Measurements from ENCODE around the gene RAB14. TPM values are rescaled to one million over a fixed set of nuclear protein-coding genes. Genes with fewer than 3 reads are reported as not detected.

RAB14 gene
- total RNA-seq, 1 donor from 2014 or later, result 62.0 TPM

DNA sequence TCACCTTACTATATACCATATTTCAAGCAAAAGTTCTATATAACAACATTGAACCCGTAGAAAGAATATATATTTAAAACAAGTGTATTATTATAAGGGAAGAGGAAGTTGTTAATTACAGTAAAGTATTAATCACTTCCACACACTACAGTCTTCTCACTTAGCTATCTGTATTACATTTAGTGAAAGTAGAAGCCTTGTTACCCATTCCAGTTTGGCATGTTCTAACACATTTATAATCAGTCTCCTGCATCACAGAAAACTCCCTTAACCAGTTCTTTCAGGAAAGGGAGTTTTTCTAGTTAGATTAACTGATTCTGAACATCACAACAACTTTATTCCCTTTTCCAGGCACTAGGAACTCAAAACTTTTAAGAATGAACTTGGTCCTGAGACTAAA lies 6.9 kb downstream of the RAB14 start:
- Mint-ChIP-seq H3K36me3 (ENCODE audit: low read depth) (peaks cover 35% of the 10 kb centered on the region), H3K27me3 (ENCODE audit: low read depth) (no peaks in the 10 kb centered on the region), H3K4me3 (ENCODE audit: low read depth) (no peak overlapping the region), H3K4me1 (ENCODE audit: low read depth) (peaks cover 64% of the 10 kb centered on the region), H3K27ac (no peak overlapping the region), H3K9me3 (no peaks in the 10 kb centered on the region)
- DNase-seq (ENCODE audit: low spot score), result no peak
- intact Hi-C loops (cut with micrococcal nuclease), result loop anchor here (5.0 kb wide), 1 partner anchor 37 kb away; no protein-coding TSS in a partner anchor

DNA sequence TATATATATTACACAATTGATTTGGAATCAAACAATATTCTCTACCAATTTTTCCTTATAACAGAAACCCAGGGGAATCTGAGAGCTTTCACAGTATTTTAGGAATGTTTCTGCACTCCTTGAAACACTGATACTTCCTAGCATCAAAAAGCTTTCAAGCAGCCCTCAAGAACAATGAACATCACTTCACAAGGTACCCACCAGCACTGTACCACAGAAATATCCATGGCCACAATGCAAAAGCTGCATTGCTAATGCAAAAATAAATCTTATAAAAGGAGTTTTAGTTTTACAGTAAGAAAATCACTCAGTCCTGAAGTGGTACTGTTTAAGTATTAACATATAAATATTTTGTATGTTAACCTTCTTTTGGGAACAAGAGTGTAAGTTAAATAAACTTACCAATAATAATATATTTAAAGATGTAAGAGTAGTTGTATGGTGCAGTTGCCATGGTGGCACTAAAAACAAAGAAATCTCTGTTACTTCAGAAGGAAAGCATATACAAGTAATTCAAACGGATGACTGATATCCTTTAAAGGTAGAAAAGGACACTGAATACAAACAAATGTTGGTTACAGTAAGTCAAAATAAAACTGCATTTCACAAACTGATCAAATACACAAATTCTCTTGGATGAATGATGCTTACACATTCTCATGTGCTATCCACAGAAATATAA lies 8.6 kb downstream of the RAB14 start:
- intact Hi-C loops (cut with micrococcal nuclease), result no loop called here
- Mint-ChIP-seq H3K9me3 (no peaks in the 10 kb centered on the region), H3K27ac (no peak overlapping the region), H3K27me3 (ENCODE audit: low read depth) (no peaks in the 10 kb centered on the region), H3K4me3 (ENCODE audit: low read depth) (no peak overlapping the region), H3K4me1 (ENCODE audit: low read depth) (peaks cover 59% of the 10 kb centered on the region), H3K36me3 (ENCODE audit: low read depth) (peaks cover 28% of the 10 kb centered on the region)
- DNase-seq (ENCODE audit: low spot score), result no peak

DNA sequence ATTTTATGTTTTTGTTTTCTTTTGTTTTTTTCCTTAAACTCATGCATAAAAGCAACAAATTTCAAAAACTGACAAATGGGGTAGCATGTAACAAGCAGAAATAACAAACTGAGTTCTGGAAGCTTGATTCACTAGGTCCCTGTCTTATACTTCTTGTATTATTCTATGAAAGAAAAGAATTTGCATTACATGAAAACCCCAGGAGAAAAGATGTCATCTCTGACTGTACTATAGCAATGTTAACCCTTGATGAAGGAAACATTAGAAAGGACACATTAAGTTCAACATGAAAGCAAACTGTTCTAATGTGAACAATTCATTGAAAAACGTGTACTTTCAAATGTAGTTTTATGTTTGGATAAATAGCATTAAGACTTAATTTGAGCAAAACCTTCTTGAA lies 9.2 kb downstream of the RAB14 start:
- no peak overlapping the region for H3K27ac Mint-ChIP-seq
- intact Hi-C loops (cut with micrococcal nuclease), result no loop called here
- H3K4me3 Mint-ChIP-seq (ENCODE audit: low read depth), result no peak overlapping the region
- H3K27me3 Mint-ChIP-seq (ENCODE audit: low read depth), result no peaks in the 10 kb centered on the region
- no peak for DNase-seq (ENCODE audit: low spot score)
- peaks cover 28% of the 10 kb centered on the region for H3K36me3 Mint-ChIP-seq (ENCODE audit: low read depth)
- H3K4me1 Mint-ChIP-seq (ENCODE audit: low read depth), result peaks cover 60% of the 10 kb centered on the region
- no peaks in the 10 kb centered on the region for H3K9me3 Mint-ChIP-seq

DNA sequence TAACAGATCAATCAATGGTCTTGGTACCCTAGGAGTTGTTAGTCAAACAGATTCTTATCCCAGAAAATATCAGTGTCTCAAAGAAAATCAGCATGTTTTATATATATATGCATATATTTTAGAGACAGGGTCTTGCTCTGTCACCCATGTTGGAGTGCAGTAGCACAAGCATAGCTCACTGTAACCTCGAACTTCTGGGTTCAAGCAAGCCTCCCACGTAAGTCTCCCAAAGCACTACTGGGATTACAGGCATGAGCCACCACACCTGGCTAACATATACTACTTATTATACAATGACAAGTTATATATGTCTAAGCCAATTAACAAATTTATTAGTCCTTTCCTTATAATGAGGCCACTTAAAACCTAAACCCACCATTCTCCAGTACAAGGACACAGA lies 10.4 kb downstream of the RAB14 start:
- Mint-ChIP-seq H3K27ac (no peak overlapping the region), H3K9me3 (no peaks in the 10 kb centered on the region), H3K27me3 (ENCODE audit: low read depth) (no peaks in the 10 kb centered on the region), H3K4me1 (ENCODE audit: low read depth) (peaks cover 59% of the 10 kb centered on the region), H3K4me3 (ENCODE audit: low read depth) (no peak overlapping the region), H3K36me3 (ENCODE audit: low read depth) (peaks cover 27% of the 10 kb centered on the region)
- intact Hi-C loops (cut with micrococcal nuclease), result no loop called here
- no peak for DNase-seq (ENCODE audit: low spot score)

DNA sequence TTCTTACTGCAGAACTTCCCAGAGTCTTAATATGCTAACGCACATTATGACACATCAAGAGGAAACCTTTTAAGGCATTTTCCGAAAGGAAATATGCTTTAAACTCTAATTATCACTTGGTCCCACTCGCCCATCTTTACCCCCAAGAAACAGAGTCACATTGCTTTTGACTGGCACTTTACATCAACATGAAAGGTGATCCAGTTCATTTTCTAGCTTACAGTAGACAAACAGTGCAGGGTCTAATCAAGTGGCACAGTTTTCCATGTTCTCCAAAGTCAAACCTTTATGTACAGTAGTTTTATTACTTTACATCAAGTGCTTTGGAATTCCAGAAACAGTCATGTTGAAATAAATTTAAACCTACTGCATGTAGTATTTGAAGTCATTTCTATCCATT lies 12.0 kb downstream of the RAB14 start:
- H3K27ac Mint-ChIP-seq, result no peak overlapping the region
- H3K9me3 Mint-ChIP-seq, result no peaks in the 10 kb centered on the region
- H3K36me3 Mint-ChIP-seq (ENCODE audit: low read depth), result peaks cover 42% of the 10 kb centered on the region
- H3K27me3 Mint-ChIP-seq (ENCODE audit: low read depth), result no peaks in the 10 kb centered on the region
- intact Hi-C loops (cut with micrococcal nuclease), result loop anchor here (10.0 kb wide), 1 partner anchor 55 kb away; no protein-coding TSS in a partner anchor
- peaks cover 58% of the 10 kb centered on the region for H3K4me1 Mint-ChIP-seq (ENCODE audit: low read depth)
- no peak for DNase-seq (ENCODE audit: low spot score)
- no peak overlapping the region for H3K4me3 Mint-ChIP-seq (ENCODE audit: low read depth)

DNA sequence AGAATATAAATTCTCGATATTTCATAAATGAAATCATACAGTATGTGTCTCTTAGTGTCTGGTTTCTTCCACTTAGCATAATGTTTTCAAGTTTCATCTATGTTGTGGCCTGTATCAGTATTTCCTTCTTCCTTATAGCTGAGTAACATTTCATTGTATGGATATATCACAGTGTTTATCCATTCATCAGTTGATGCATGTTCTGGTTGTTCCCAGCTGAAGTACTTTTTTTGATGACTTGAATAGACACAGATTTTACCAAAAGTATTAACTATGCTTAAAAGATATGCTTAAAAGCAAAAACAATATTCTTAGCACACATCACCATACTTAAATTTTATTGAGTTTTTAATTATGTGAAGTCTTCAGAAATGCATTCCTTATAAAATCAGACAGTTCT lies 12.7 kb downstream of the RAB14 start:
- Mint-ChIP-seq H3K9me3 (no peaks in the 10 kb centered on the region), H3K36me3 (ENCODE audit: low read depth) (peaks cover 48% of the 10 kb centered on the region), H3K27ac (no peak overlapping the region), H3K27me3 (ENCODE audit: low read depth) (no peaks in the 10 kb centered on the region), H3K4me3 (ENCODE audit: low read depth) (no peak overlapping the region), H3K4me1 (ENCODE audit: low read depth) (peaks cover 58% of the 10 kb centered on the region)
- intact Hi-C loops (cut with micrococcal nuclease), result loop anchor here (10.0 kb wide), 1 partner anchor 54 kb away; no protein-coding TSS in a partner anchor
- no peak for DNase-seq (ENCODE audit: low spot score)

DNA sequence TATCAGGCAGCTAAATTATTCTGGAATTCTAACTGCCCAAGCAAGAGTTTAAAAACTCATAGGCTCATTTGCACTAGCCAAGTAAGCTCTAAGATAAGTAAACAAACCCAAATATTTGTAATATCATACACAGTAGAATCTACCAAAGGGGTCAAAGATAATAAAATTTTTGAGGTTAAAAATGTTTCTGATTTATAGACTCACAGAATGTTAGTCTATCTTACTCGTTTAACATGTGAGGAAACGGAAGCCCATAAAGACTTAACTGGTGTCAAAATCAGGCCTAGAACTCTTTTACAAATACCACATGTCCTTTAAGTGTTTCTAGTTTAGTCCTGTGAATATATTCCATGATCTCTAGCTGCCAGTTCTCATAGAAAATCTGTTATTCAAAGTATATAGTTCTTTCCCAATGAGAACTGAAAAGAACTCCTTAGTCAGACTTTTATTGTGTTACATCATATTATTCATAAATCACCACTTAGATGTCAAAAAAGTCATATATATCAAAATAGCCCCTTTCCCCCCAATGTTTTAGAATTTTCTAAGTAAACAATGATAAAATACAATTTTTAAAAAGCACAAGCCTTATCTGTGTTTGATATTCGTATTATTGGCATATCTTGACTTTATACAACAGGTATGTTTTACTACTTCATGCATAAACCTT lies 13.9 kb downstream of the RAB14 start:
- peaks cover 58% of the 10 kb centered on the region for H3K4me1 Mint-ChIP-seq (ENCODE audit: low read depth)
- intact Hi-C loops (cut with micrococcal nuclease), result loop anchor here (2.0 to 10.0 kb wide), 2 partner anchors 13 to 53 kb away; partner anchors contain the start of gene RAB14
- no peaks in the 10 kb centered on the region for H3K27me3 Mint-ChIP-seq (ENCODE audit: low read depth)
- peaks cover 59% of the 10 kb centered on the region for H3K36me3 Mint-ChIP-seq (ENCODE audit: low read depth)
- DNase-seq (ENCODE audit: low spot score), result no peak
- no peak overlapping the region for H3K27ac Mint-ChIP-seq
- H3K9me3 Mint-ChIP-seq, result no peaks in the 10 kb centered on the region
- no peak overlapping the region for H3K4me3 Mint-ChIP-seq (ENCODE audit: low read depth)

DNA sequence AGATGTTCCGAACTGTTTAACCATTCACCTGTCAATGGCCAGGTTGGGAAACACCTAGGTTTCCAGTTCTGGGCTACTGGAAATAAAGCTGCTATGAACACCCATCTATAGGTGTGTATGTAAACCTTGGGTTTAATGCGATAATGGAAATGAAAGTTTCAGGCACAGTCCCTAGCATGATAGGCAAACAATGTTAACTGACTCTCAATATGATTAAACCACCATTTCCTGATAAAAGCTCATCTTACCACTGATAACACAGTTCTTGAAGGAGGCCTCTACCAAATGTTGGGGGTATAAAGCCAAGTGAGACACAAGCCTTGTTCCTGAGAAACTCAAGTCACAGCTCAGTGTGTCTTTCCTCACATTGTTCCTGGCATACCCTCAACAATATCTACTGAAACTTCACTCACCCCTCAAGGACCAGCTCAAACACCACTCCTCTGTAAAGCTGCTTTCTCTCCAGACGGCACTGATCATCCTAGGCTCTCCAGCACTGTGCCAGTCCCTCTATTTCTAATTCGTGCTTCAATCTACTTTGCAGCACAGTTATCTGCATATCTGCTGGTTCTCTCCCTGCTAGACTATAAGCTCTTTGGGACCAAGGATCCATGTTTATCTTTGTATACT lies 15.8 kb downstream of the RAB14 start:
- no peak for DNase-seq (ENCODE audit: low spot score)
- Mint-ChIP-seq H3K9me3 (no peaks in the 10 kb centered on the region), H3K4me1 (ENCODE audit: low read depth) (peaks cover 54% of the 10 kb centered on the region), H3K27me3 (ENCODE audit: low read depth) (no peaks in the 10 kb centered on the region), H3K4me3 (ENCODE audit: low read depth) (no peak overlapping the region), H3K27ac (peak overlapping the region; percentile 72), H3K36me3 (ENCODE audit: low read depth) (peaks cover 70% of the 10 kb centered on the region)
- intact Hi-C loops (cut with micrococcal nuclease), result loop anchor here (2.0 to 10.0 kb wide), 2 partner anchors 15 to 51 kb away; partner anchors contain the start of gene RAB14

DNA sequence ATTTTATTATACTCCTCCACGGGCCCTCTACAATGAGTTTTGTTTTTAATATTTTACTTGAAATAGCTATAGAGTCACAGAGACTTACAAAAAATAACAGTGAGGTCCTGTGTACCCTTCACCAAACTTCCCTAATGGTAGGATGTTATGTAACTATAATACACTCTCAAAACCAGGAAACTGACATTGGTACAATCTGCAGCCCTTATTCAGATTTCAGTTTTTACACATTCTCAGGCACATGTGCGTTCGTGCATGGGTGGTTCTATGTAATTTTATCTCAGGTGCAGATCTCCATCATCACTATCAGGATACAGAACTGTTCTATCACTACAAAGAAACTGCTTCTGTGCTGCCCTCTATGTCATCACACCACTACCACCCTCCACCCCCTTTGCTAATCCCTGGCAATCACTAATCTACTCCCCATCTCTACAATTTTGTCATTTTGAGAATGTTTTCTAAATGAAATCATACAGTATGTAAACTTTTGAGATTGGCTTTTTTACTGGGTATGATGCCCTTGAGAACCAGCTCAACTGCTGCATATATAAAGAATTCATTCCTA lies 16.4 kb downstream of the RAB14 start:
- H3K36me3 Mint-ChIP-seq (ENCODE audit: low read depth), result peaks cover 69% of the 10 kb centered on the region
- H3K27me3 Mint-ChIP-seq (ENCODE audit: low read depth), result no peaks in the 10 kb centered on the region
- DNase-seq (ENCODE audit: low spot score), result no peak
- H3K9me3 Mint-ChIP-seq, result no peaks in the 10 kb centered on the region
- no peak overlapping the region for H3K4me3 Mint-ChIP-seq (ENCODE audit: low read depth)
- H3K27ac Mint-ChIP-seq, result peak overlapping the region; percentile 72
- intact Hi-C loops (cut with micrococcal nuclease), result loop anchor here (10.0 kb wide), 1 partner anchor 50 kb away; no protein-coding TSS in a partner anchor
- peaks cover 51% of the 10 kb centered on the region for H3K4me1 Mint-ChIP-seq (ENCODE audit: low read depth)

DNA sequence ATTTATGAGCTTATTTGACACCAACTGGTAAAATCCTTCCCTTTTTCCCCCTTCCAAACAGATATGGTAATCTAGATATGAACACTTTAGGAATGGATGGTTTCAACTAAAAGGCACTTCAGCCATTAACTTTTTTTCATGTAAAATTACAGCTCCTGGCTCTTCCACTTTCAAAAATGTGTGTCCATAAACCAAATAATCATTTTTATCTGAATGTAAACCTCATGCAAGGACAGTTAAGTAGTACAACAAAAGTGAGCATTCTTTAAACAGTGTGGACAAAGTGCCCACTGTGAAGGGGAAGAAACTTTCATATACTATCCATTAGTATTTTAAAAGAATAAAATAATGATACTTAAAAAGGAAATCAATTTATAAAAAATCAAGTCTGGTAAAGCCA lies 17.2 kb downstream of the RAB14 start:
- intact Hi-C loops (cut with micrococcal nuclease), result loop anchor here (10.0 kb wide), 1 partner anchor 50 kb away; no protein-coding TSS in a partner anchor
- Mint-ChIP-seq H3K27me3 (ENCODE audit: low read depth) (no peaks in the 10 kb centered on the region), H3K9me3 (no peaks in the 10 kb centered on the region), H3K4me1 (ENCODE audit: low read depth) (peaks cover 46% of the 10 kb centered on the region), H3K4me3 (ENCODE audit: low read depth) (no peak overlapping the region), H3K36me3 (ENCODE audit: low read depth) (peaks cover 75% of the 10 kb centered on the region), H3K27ac (no peak overlapping the region)
- DNase-seq (ENCODE audit: low spot score), result no peak

DNA sequence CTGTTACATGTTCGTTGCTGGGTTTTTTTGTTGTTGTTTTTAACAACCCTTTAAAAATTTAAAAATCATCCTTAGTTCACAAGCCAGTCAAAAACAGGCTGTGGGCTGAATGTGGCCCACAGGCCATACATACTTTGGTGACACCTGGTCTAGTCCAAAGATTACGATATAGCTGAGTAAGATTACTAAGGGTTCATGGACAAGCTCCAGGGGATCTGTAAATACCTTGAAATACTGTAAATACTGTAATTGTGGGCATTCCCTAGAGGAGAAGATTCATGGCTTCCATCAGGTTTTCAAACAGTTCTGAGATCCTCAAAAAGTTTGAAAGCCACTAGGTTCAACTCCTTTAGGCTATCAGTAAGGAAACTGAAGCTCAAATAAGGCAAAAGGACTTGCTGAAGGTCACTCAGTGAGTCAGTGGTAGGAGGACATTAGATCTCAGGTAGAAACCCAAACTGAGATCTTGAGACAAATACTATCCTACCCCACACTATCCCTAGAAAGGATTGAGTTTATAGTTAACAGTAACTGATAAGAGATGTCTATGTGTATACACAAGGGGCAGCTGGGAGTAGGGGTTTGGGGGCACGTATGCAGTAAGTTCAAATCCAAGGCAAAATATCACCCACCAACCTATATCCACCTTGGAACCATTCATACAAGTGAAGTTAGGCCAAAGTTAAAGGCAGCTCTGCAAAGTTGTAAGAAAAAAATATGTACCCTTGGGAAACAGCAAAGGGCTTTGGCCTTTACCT lies 17.8 kb downstream of the RAB14 start:
- DNase-seq (ENCODE audit: low spot score), result no peak
- Mint-ChIP-seq H3K4me1 (ENCODE audit: low read depth) (peaks cover 44% of the 10 kb centered on the region), H3K27ac (peak overlapping the region; percentile 2), H3K36me3 (ENCODE audit: low read depth) (peaks cover 76% of the 10 kb centered on the region), H3K9me3 (no peaks in the 10 kb centered on the region), H3K4me3 (ENCODE audit: low read depth) (no peak overlapping the region), H3K27me3 (ENCODE audit: low read depth) (no peaks in the 10 kb centered on the region)
- intact Hi-C loops (cut with micrococcal nuclease), result loop anchor here (10.0 kb wide), 1 partner anchor 49 kb away; no protein-coding TSS in a partner anchor

DNA sequence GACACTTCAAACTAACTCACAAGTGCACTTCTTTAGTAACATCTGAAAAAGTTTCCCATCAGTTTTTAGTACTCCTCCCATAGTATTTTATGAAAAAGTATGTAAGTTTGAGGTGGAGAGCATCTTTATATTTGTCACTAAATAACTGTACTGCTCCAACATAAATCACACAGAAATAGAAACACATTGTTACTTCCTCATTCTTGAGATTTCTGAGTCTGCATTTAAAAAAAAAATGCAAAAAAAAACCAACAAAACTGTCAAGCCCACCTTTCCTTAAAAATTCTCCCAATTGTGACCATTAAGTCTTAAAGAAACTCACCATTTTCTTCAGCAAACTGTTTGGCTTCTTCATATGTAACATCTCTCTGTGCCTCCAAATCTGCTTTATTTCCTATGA lies 18.7 kb downstream of the RAB14 start:
- no peaks in the 10 kb centered on the region for H3K9me3 Mint-ChIP-seq
- DNase-seq (ENCODE audit: low spot score), result no peak
- intact Hi-C loops (cut with micrococcal nuclease), result loop anchor here (10.0 kb wide), 1 partner anchor 48 kb away; no protein-coding TSS in a partner anchor
- H3K27ac Mint-ChIP-seq, result peak overlapping the region; percentile 35
- no peak overlapping the region for H3K4me3 Mint-ChIP-seq (ENCODE audit: low read depth)
- peaks cover 80% of the 10 kb centered on the region for H3K36me3 Mint-ChIP-seq (ENCODE audit: low read depth)
- H3K4me1 Mint-ChIP-seq (ENCODE audit: low read depth), result peaks cover 40% of the 10 kb centered on the region
- H3K27me3 Mint-ChIP-seq (ENCODE audit: low read depth), result no peaks in the 10 kb centered on the region
